Measurements from ENCODE around the gene MLLT3. TPM values are rescaled to one million over a fixed set of nuclear protein-coding genes. Genes with fewer than 3 reads are reported as not detected.

Gene MLLT3
- total RNA-seq, 1 experiment from 2014 or later, result 7.0 TPM

DNA sequence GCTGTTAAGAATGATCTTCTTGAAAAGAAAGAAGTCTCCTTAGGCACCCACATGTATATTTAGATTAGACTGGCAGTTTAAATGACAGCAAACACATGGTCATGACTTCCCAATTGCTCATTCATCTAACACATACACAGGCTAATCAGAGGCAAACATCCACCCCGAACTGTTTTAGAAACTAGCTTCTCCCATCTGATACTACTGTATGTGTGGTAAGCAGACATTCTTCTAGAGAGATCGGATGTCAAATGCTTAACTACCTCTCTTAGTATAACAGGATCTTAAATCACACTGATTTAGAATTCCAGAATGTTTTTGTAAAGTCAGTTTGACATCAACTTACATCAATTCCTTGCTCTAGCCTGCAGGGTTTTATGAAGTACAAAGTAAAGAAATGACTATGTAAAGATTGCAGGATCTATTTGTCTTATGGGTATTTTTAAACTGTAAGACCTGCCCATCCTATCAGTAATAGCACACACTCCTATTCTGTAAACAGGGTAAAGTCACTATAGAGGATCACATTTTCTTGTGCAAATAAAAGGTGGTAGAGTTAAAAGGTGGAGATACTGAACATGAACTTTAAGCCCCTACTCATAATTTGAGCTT is 239.7 kb downstream of the MLLT3 start:
- Mint-ChIP-seq H3K4me1 (peaks cover 15% of the 10 kb centered on the region), H3K27ac (no peak overlapping the region), H3K36me3 (no peaks in the 10 kb centered on the region), H3K27me3 (ENCODE audit: low read depth) (no peaks in the 10 kb centered on the region), H3K9me3 (no peaks in the 10 kb centered on the region), H3K4me3 (no peak overlapping the region)
- peak; percentile 63 for ATAC-seq
- CTCF ChIA-PET, result interaction anchor here (0.8 to 1.1 kb wide), 4 partner anchors 26 to 918 kb away, joined by 3 read pairs; no protein-coding TSS in a partner anchor
- no peak for TF ChIP-seq ETV6 (CRISPR knock-in tag; IDR thresholded peaks at IDR 0.05)
- TF ChIP-seq, protein P1, sequence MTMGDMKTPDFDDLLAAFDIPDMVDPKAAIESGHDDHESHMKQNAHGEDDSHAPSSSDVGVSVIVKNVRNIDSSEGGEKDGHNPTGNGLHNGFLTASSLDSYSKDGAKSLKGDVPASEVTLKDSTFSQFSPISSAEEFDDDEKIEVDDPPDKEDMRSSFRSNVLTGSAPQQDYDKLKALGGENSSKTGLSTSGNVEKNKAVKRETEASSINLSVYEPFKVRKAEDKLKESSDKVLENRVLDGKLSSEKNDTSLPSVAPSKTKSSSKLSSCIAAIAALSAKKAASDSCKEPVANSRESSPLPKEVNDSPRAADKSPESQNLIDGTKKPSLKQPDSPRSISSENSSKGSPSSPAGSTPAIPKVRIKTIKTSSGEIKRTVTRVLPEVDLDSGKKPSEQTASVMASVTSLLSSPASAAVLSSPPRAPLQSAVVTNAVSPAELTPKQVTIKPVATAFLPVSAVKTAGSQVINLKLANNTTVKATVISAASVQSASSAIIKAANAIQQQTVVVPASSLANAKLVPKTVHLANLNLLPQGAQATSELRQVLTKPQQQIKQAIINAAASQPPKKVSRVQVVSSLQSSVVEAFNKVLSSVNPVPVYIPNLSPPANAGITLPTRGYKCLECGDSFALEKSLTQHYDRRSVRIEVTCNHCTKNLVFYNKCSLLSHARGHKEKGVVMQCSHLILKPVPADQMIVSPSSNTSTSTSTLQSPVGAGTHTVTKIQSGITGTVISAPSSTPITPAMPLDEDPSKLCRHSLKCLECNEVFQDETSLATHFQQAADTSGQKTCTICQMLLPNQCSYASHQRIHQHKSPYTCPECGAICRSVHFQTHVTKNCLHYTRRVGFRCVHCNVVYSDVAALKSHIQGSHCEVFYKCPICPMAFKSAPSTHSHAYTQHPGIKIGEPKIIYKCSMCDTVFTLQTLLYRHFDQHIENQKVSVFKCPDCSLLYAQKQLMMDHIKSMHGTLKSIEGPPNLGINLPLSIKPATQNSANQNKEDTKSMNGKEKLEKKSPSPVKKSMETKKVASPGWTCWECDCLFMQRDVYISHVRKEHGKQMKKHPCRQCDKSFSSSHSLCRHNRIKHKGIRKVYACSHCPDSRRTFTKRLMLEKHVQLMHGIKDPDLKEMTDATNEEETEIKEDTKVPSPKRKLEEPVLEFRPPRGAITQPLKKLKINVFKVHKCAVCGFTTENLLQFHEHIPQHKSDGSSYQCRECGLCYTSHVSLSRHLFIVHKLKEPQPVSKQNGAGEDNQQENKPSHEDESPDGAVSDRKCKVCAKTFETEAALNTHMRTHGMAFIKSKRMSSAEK (CRISPR knock-in tag; IDR thresholded peaks at IDR 0.05; ENCODE audit: borderline replicate concordance), result no peak
- no peak for TF ChIP-seq CREM (CRISPR knock-in tag; IDR thresholded peaks at IDR 0.05)
- TF ChIP-seq, protein P2, sequence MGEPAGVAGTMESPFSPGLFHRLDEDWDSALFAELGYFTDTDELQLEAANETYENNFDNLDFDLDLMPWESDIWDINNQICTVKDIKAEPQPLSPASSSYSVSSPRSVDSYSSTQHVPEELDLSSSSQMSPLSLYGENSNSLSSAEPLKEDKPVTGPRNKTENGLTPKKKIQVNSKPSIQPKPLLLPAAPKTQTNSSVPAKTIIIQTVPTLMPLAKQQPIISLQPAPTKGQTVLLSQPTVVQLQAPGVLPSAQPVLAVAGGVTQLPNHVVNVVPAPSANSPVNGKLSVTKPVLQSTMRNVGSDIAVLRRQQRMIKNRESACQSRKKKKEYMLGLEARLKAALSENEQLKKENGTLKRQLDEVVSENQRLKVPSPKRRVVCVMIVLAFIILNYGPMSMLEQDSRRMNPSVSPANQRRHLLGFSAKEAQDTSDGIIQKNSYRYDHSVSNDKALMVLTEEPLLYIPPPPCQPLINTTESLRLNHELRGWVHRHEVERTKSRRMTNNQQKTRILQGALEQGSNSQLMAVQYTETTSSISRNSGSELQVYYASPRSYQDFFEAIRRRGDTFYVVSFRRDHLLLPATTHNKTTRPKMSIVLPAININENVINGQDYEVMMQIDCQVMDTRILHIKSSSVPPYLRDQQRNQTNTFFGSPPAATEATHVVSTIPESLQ (CRISPR knock-in tag; IDR thresholded peaks at IDR 0.05), result no peak
- TF ChIP-seq, protein P3, sequence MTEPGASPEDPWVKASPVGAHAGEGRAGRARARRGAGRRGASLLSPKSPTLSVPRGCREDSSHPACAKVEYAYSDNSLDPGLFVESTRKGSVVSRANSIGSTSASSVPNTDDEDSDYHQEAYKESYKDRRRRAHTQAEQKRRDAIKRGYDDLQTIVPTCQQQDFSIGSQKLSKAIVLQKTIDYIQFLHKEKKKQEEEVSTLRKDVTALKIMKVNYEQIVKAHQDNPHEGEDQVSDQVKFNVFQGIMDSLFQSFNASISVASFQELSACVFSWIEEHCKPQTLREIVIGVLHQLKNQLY (CRISPR knock-in tag; IDR thresholded peaks at IDR 0.05), result no peak
- TF ChIP-seq, protein P4, sequence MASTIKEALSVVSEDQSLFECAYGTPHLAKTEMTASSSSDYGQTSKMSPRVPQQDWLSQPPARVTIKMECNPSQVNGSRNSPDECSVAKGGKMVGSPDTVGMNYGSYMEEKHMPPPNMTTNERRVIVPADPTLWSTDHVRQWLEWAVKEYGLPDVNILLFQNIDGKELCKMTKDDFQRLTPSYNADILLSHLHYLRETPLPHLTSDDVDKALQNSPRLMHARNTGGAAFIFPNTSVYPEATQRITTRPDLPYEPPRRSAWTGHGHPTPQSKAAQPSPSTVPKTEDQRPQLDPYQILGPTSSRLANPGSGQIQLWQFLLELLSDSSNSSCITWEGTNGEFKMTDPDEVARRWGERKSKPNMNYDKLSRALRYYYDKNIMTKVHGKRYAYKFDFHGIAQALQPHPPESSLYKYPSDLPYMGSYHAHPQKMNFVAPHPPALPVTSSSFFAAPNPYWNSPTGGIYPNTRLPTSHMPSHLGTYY (CRISPR knock-in tag; IDR thresholded peaks at IDR 0.05), result no peak
- no peak for TF ChIP-seq EMX1 (CRISPR knock-in tag; IDR thresholded peaks at IDR 0.05)
- TF ChIP-seq, protein P5, sequence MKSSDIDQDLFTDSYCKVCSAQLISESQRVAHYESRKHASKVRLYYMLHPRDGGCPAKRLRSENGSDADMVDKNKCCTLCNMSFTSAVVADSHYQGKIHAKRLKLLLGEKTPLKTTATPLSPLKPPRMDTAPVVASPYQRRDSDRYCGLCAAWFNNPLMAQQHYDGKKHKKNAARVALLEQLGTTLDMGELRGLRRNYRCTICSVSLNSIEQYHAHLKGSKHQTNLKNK (CRISPR knock-in tag; IDR thresholded peaks at IDR 0.05), result no peak
- POLR2A ChIA-PET, result no interaction called here
- no peak for DNase-seq (ENCODE audit: low spot score)

DNA sequence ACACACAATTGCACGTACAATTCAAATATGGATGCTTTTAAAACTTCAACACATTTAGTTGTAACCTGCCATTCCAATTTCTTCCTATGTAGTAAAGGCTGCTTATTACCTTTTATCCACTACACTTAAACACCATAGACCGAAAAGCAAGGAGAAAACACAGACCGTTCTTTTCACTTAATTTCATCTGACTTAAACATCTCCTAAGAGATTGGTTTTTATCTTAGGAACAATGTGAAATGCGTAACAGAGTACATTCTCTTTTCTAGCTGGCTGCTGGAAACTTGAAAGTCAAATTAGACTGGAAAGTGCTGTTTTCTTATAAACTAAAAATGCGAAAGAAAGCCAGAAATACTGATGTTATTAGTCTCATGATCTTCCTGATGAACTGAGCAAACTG is 241.8 kb downstream of the MLLT3 start:
- Mint-ChIP-seq H3K36me3 (no peaks in the 10 kb centered on the region), H3K4me3 (no peak overlapping the region), H3K9me3 (no peaks in the 10 kb centered on the region), H3K27me3 (ENCODE audit: low read depth) (no peaks in the 10 kb centered on the region), H3K4me1 (peaks cover 12% of the 10 kb centered on the region), H3K27ac (no peak overlapping the region)
- no peak for TF ChIP-seq NFYB (CRISPR knock-in tag; conservative IDR thresholded peaks at IDR 0.05; ENCODE audit: low read depth)
- TF ChIP-seq HMGA2 (CRISPR knock-in tag; IDR thresholded peaks at IDR 0.05), result no peak
- no peak for TF ChIP-seq CBFB (CRISPR knock-in tag; IDR thresholded peaks at IDR 0.05; ENCODE audit: low read depth)
- TF ChIP-seq, protein P2 (CRISPR knock-in tag; IDR thresholded peaks at IDR 0.05), result no peak
- TF ChIP-seq ZNF219 (CRISPR knock-in tag; IDR thresholded peaks at IDR 0.05; ENCODE audit: borderline replicate concordance), result no peak
- no peak for TF ChIP-seq ZNF121 (CRISPR knock-in tag; IDR thresholded peaks at IDR 0.05)
- TF ChIP-seq TEAD4 (CRISPR knock-in tag; IDR thresholded peaks at IDR 0.05), result no peak
- TF ChIP-seq PRRX2 (CRISPR knock-in tag; IDR thresholded peaks at IDR 0.05), result no peak
- no peak for TF ChIP-seq NR2C2 (CRISPR knock-in tag; IDR thresholded peaks at IDR 0.05)
- TF ChIP-seq EMX1 (CRISPR knock-in tag; IDR thresholded peaks at IDR 0.05), result no peak
- no peak for TF ChIP-seq ZNF416 (CRISPR knock-in tag; IDR thresholded peaks at IDR 0.05)
- ChIA-PET CTCF (no interaction called here), POLR2A (interaction anchor here (0.7 kb wide), 1 partner anchor 13 kb away, joined by 3 read pairs; no protein-coding TSS in a partner anchor)
- ATAC-seq, result no peak
- DNase-seq (ENCODE audit: low spot score), result no peak
